ACC112 (cell line): Measurements from ENCODE around the gene SRF.
"Not testable (repeated sequence)": the region's sequence is repeated elsewhere in the genome, so short reads cannot be mapped to it uniquely, and the experiment has no call there.

Experiments
- H2AFZ ChIP-seq: fragments of 200-600 bp; sonication (generic); one replicate; pipeline ENCODE4 v1.6.0; 2017; ENCODE audit warnings: antibody characterized with exemption, low read length; ENCODE audit not compliant: unreplicated experiment
- H3K27ac ChIP-seq: fragments of 200-600 bp; sonication (generic); 2 replicates; pipeline ENCODE4 v1.5.1; 2014; ENCODE audit warnings: low read depth, mild to moderate bottlenecking, antibody characterized with exemption, low read length, moderate library complexity
- H3K27me3 ChIP-seq: fragments of 200-600 bp; sonication (generic); 2 replicates; pipeline ENCODE4 v1.6.1; 2014; ENCODE audit warnings: mild to moderate bottlenecking, antibody characterized with exemption, low read length, moderate library complexity, mixed read lengths; ENCODE audit not compliant: insufficient read depth
- H3K36me3 ChIP-seq: fragments of 200-600 bp; sonication (generic); 2 replicates; pipeline ENCODE4 v1.6.1; 2016; ENCODE audit warnings: mild to moderate bottlenecking, antibody characterized with exemption, low read length, moderate library complexity, mixed read lengths; ENCODE audit not compliant: insufficient read depth
- H3K4me1 ChIP-seq: fragments of 200-600 bp; sonication (generic); one replicate; pipeline ENCODE4 v1.6.1; 2016; ENCODE audit warnings: low read length, mixed read lengths; ENCODE audit not compliant: insufficient read depth, unreplicated experiment, control insufficient read depth
- H3K4me3 ChIP-seq: fragments of 200-600 bp; sonication (generic); 2 replicates; pipeline ENCODE4 v1.5.1; 2014; ENCODE audit warnings: mild to moderate bottlenecking, low read depth, low read length
- H3K79me2 ChIP-seq: fragments of 200-600 bp; sonication (generic); one replicate; pipeline ENCODE4 v1.6.0; 2016; ENCODE audit warnings: low read length; ENCODE audit not compliant: control insufficient read depth, unreplicated experiment, insufficient read depth

The SRF gene

GRCh38 chr6:43130429-43130828 lies 40.6 kb upstream of the SRF start:
- no peak overlapping the region for H3K27ac ChIP-seq
- H3K36me3 ChIP-seq = no peaks in the 10 kb centered on the region
- no peaks in the 10 kb centered on the region for H3K79me2 ChIP-seq
- H3K27me3 ChIP-seq = no peaks in the 10 kb centered on the region
- H3K4me3 ChIP-seq = no peak overlapping the region
- no peak overlapping the region for H2AFZ ChIP-seq
- peaks cover 25% of the 10 kb centered on the region for H3K4me1 ChIP-seq

- H2AFZ ChIP-seq, H3K79me2 ChIP-seq, H3K36me3 ChIP-seq, H3K4me3 ChIP-seq, H3K27ac ChIP-seq, H3K27me3 ChIP-seq: not testable (repeated sequence)
- H3K4me1 ChIP-seq = peaks cover 16% of the 10 kb centered on the region
Observed at GRCh38 chr6:43131379-43131778, 39.7 kb upstream of the SRF start.

GRCh38 chr6:43138267-43138666 lies 32.8 kb upstream of the SRF start:
- no peak overlapping the region for H3K27ac ChIP-seq
- H2AFZ ChIP-seq = no peak overlapping the region
- no peak overlapping the region for H3K4me3 ChIP-seq
- H3K27me3 ChIP-seq = no peaks in the 10 kb centered on the region
- H3K79me2 ChIP-seq = no peaks in the 10 kb centered on the region
- H3K36me3 ChIP-seq = no peaks in the 10 kb centered on the region
- H3K4me1 ChIP-seq = no peaks in the 10 kb centered on the region

GRCh38 chr6:43139973-43140372 lies 31.1 kb upstream of the SRF start:
- not testable (repeated sequence) for H3K27ac ChIP-seq, H3K4me1 ChIP-seq, H3K36me3 ChIP-seq, H3K27me3 ChIP-seq, H3K79me2 ChIP-seq, H3K4me3 ChIP-seq, H2AFZ ChIP-seq

- H3K36me3 ChIP-seq = no peaks in the 10 kb centered on the region
Observed at GRCh38 chr6:43141644-43142043, 29.4 kb upstream of the SRF start.

GRCh38 chr6:43142101-43142500 lies 29.0 kb upstream of the SRF start:
- H3K79me2 ChIP-seq = no peaks in the 10 kb centered on the region
- H3K27me3 ChIP-seq = no peaks in the 10 kb centered on the region
- no peak overlapping the region for H2AFZ ChIP-seq
- H3K4me3 ChIP-seq = no peak overlapping the region
- peaks cover 8% of the 10 kb centered on the region for H3K4me1 ChIP-seq
- no peaks in the 10 kb centered on the region for H3K36me3 ChIP-seq
- no peak overlapping the region for H3K27ac ChIP-seq

More at GRCh38 chr6:43141644-43142043, 29.4 kb upstream of the SRF start:
- H3K27me3 ChIP-seq = no peaks in the 10 kb centered on the region
- peaks cover 8% of the 10 kb centered on the region for H3K4me1 ChIP-seq
- no peaks in the 10 kb centered on the region for H3K79me2 ChIP-seq
- no peak overlapping the region for H2AFZ ChIP-seq
- H3K27ac ChIP-seq = no peak overlapping the region
- no peak overlapping the region for H3K4me3 ChIP-seq

GRCh38 chr6:43143235-43144128 lies 27.6 kb upstream of the SRF start:
- Histone ChIP-seq H3K4me1 (peaks cover 8% of the 10 kb centered on the region), H2AFZ (peak overlapping the region; percentile 52), H3K79me2 (no peaks in the 10 kb centered on the region), H3K36me3 (no peaks in the 10 kb centered on the region), H3K4me3 (no peak overlapping the region), H3K27me3 (no peaks in the 10 kb centered on the region), H3K27ac (no peak overlapping the region)

GRCh38 chr6:43144879-43145278 lies 26.2 kb upstream of the SRF start:
- no peak overlapping the region for H3K4me3 ChIP-seq
- no peak overlapping the region for H2AFZ ChIP-seq
- no peaks in the 10 kb centered on the region for H3K36me3 ChIP-seq
- H3K4me1 ChIP-seq = peaks cover 12% of the 10 kb centered on the region
- no peaks in the 10 kb centered on the region for H3K79me2 ChIP-seq
- no peak overlapping the region for H3K27ac ChIP-seq
- no peaks in the 10 kb centered on the region for H3K27me3 ChIP-seq

- no peaks in the 10 kb centered on the region for H3K27me3 ChIP-seq
- H2AFZ ChIP-seq = no peak overlapping the region
- H3K4me1 ChIP-seq = peaks cover 12% of the 10 kb centered on the region
- H3K27ac ChIP-seq = no peak overlapping the region
- no peak overlapping the region for H3K4me3 ChIP-seq
- no peaks in the 10 kb centered on the region for H3K36me3 ChIP-seq
- no peaks in the 10 kb centered on the region for H3K79me2 ChIP-seq
Observed at GRCh38 chr6:43146261-43146660, 24.8 kb upstream of the SRF start.

- no peaks in the 10 kb centered on the region for H3K27me3 ChIP-seq
- H3K79me2 ChIP-seq = no peaks in the 10 kb centered on the region
- peaks cover 12% of the 10 kb centered on the region for H3K4me1 ChIP-seq
- H3K36me3 ChIP-seq = no peaks in the 10 kb centered on the region
- no peak overlapping the region for H2AFZ ChIP-seq
- no peak overlapping the region for H3K27ac ChIP-seq
- H3K4me3 ChIP-seq = no peak overlapping the region
Observed at GRCh38 chr6:43146709-43147688, 24.1 kb upstream of the SRF start.
